ES-I3 (cell line): ENCODE data around the gene LDLRAD3.
A peak's percentile ranks its signal among the peaks of the same experiment; 100 is the strongest.

Source experiments
- H3K36me3 ChIP-seq: 2 replicates; pipeline ENCODE4 v1.6.1; 2013; ENCODE audit warnings: mild to moderate bottlenecking, low read length, control low read depth, moderate library complexity; ENCODE audit not compliant: insufficient read depth
- H3K4me1 ChIP-seq: 2 replicates; pipeline ENCODE4 v1.6.1; 2013; ENCODE audit warnings: mild to moderate bottlenecking, control low read depth, low read length; ENCODE audit not compliant: insufficient read depth
- H3K9ac ChIP-seq: 2 replicates; pipeline ENCODE4 v1.6.1; 2013; ENCODE audit warnings: low read depth, mild to moderate bottlenecking, low read length, moderate library complexity
- H3K9me3 ChIP-seq: 2 replicates; pipeline ENCODE4 v1.6.1; 2013; ENCODE audit warnings: mild to moderate bottlenecking, low read length, moderate library complexity; ENCODE audit not compliant: control insufficient read depth, insufficient read depth

Gene LDLRAD3

DNA sequence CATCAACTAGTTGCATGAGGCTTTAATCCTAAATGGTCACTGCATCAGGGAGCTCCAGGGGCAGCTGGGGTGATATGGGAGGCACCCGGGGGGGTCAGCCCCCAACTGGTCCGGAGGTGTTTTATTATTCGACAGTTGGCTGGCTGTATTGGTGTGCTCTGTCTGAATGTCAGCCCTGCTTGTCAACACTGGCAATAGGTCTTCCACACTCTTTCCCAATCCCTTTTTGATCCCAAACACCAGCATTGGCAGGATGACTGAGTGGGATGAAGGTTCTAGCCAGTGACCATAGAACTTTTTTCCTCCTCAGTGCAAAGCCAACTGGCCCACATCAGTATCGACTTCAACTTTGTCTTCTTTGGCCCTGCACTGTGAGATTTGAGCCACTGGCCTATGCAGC, 8.9 kb upstream of the LDLRAD3 start:
- Histone ChIP-seq H3K36me3 (no peaks in the 10 kb centered on the region), H3K9ac (no peak overlapping the region), H3K9me3 (no peaks in the 10 kb centered on the region), H3K4me1 (peaks cover 9% of the 10 kb centered on the region)

- Histone ChIP-seq H3K36me3 (no peaks in the 10 kb centered on the region), H3K9me3 (no peaks in the 10 kb centered on the region), H3K9ac (no peak overlapping the region), H3K4me1 (peaks cover 9% of the 10 kb centered on the region)
Observed at GRCh38 chr11:35935390-35935789, 8.5 kb upstream of the LDLRAD3 start.

DNA sequence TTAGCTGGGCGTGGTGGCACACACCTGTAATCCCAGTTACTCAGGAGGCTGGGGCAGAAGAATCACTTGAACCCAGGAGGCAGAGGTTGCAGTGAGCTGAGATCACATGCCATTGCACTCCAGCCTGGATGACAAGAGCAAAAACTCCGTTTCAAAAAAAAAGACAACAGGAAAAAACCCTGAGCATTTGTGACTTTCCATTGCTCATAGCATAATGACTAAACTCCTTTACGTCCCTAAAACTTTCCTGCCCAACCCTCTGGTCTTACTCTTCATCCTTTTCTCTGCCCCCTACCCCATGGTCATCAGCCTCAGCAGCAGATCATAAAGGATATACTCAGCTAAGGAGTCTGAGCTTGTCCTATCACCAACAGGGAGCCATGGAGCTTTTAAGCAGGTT, 6.8 kb upstream of the LDLRAD3 start:
- H3K9me3 ChIP-seq: no peaks in the 10 kb centered on the region
- H3K9ac ChIP-seq: no peak overlapping the region
- H3K4me1 ChIP-seq: peaks cover 9% of the 10 kb centered on the region
- no peaks in the 10 kb centered on the region for H3K36me3 ChIP-seq

DNA sequence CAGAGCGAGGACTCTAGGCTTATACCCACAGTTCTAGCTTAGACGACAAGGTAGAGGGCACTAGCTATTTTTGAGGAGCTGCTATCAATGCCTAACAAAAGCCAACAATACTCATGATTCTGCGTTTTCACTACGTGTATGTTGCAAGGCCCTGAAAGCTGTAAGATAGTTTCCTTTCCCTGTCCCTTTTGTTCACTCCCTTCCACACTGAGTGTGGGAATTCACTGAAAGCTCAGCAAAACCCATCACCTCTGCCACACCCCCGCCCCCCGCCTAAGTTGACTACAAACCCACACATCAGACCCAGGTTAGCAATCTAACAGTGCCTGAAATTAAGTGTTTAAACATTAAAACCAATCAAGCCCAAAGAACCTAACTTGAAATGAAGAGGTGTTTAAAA, 6.2 kb upstream of the LDLRAD3 start:
- Histone ChIP-seq H3K9ac (no peak overlapping the region), H3K36me3 (no peaks in the 10 kb centered on the region), H3K4me1 (peaks cover 9% of the 10 kb centered on the region), H3K9me3 (no peaks in the 10 kb centered on the region)

DNA sequence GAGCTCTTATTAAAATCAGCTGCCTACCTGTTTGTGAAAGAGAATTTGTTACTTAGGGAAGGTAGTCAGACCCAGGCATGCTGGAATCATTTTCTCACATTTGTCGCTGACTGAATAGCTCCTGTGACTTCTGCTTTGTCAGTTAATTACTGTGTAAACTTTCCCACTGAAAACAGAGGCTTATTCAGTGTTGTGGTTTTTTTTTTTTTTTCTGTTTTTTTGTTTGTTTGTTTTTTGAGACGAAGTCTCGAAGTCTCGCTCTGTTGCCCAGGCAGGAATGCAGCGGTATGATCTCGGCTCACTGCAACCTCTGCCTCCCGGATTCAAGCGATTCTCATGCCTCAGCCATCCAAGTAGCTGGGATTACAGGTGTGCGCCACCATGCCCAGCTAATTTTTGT, 5.6 kb upstream of the LDLRAD3 start:
- Histone ChIP-seq H3K4me1 (peaks cover 9% of the 10 kb centered on the region), H3K36me3 (no peaks in the 10 kb centered on the region), H3K9me3 (no peaks in the 10 kb centered on the region), H3K9ac (no peak overlapping the region; the same call in 1 of the 2 replicates)

GRCh38 chr11:35943309-35943708, 553 bp upstream of the LDLRAD3 start:
- Histone ChIP-seq H3K4me1 (peaks cover 19% of the 10 kb centered on the region), H3K36me3 (no peaks in the 10 kb centered on the region), H3K9me3 (no peaks in the 10 kb centered on the region), H3K9ac (peak overlapping the region; percentile 94)

GRCh38 chr11:35944503-35945136, 758 bp downstream of the LDLRAD3 start:
- Histone ChIP-seq H3K4me1 (peaks cover 25% of the 10 kb centered on the region), H3K9ac (peak overlapping the region; percentile 78), H3K36me3 (no peaks in the 10 kb centered on the region), H3K9me3 (no peaks in the 10 kb centered on the region)

- Histone ChIP-seq H3K36me3 (no peaks in the 10 kb centered on the region), H3K9ac (peak overlapping the region; percentile 78; the same call in 1 of the 2 replicates), H3K9me3 (no peaks in the 10 kb centered on the region), H3K4me1 (peaks cover 28% of the 10 kb centered on the region)
Observed at GRCh38 chr11:35945137-35945518, 1.3 kb downstream of the LDLRAD3 start.

GRCh38 chr11:35946766-35947165, 2.9 kb downstream of the LDLRAD3 start:
- Histone ChIP-seq H3K4me1 (peaks cover 28% of the 10 kb centered on the region), H3K9me3 (no peaks in the 10 kb centered on the region), H3K9ac (no peak overlapping the region), H3K36me3 (no peaks in the 10 kb centered on the region)

DNA sequence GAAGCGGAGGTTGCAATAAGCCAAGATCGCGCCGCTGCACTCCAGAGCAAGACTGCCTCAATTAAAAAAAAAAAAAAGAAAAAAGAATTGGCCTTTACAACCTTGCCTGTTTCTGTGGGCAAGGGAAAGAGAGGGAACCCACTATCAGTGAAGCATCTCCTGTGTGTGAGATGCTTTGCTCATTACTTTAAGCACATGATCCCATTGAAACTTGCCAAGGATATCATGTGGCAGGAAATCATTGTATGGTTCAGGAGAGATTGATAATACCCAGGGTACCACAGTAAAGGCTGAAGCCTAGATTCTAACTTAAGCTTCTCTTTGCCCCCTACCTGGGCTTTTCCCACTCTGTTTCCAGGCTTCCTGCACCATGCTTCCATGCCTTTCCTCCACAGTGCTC, 3.6 kb downstream of the LDLRAD3 start:
- Histone ChIP-seq H3K9ac (no peak overlapping the region), H3K9me3 (no peaks in the 10 kb centered on the region), H3K36me3 (no peaks in the 10 kb centered on the region), H3K4me1 (peaks cover 28% of the 10 kb centered on the region)

GRCh38 chr11:35949242-35949641, 5.4 kb downstream of the LDLRAD3 start:
- peaks cover 28% of the 10 kb centered on the region for H3K4me1 ChIP-seq

GRCh38 chr11:35950082-35950481, 6.2 kb downstream of the LDLRAD3 start:
- H3K4me1 ChIP-seq: peaks cover 25% of the 10 kb centered on the region
- no peak overlapping the region for H3K9ac ChIP-seq
- no peaks in the 10 kb centered on the region for H3K36me3 ChIP-seq
- no peaks in the 10 kb centered on the region for H3K9me3 ChIP-seq

More at GRCh38 chr11:35949242-35949641, 5.4 kb downstream of the LDLRAD3 start:
- Histone ChIP-seq H3K9ac (no peak overlapping the region), H3K36me3 (no peaks in the 10 kb centered on the region), H3K9me3 (no peaks in the 10 kb centered on the region)

DNA sequence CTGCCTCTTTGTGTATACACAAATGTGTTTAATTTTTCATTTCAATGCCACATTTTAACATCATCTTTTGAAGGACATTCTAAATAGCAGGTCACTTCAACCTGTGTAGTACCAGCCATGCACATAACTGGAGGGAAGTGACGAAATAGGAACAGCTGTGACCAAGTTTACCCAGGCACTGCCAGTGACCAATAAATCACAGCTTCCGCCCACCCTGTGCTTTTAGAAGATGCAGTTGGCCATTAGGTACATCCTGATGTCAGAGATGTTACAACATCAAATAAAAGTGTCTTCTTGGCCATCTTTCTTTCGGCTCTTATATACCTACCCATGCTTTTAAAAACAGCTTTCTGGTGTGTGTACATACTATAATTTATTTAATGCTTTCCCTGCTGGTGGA, 7.8 kb downstream of the LDLRAD3 start:
- Histone ChIP-seq H3K36me3 (no peaks in the 10 kb centered on the region), H3K9ac (no peak overlapping the region), H3K9me3 (no peaks in the 10 kb centered on the region), H3K4me1 (peaks cover 12% of the 10 kb centered on the region)

GRCh38 chr11:35953081-35953760, 9.4 kb downstream of the LDLRAD3 start:
- no peaks in the 10 kb centered on the region for H3K9me3 ChIP-seq
- H3K9ac ChIP-seq: no peak overlapping the region
- peaks cover 8% of the 10 kb centered on the region; the same call in 1 of the 2 replicates for H3K4me1 ChIP-seq
- H3K36me3 ChIP-seq: no peaks in the 10 kb centered on the region

- Histone ChIP-seq H3K9ac (no peak overlapping the region), H3K9me3 (no peaks in the 10 kb centered on the region), H3K4me1 (peaks cover 7% of the 10 kb centered on the region; the same call in 1 of the 2 replicates), H3K36me3 (no peaks in the 10 kb centered on the region)
Observed at GRCh38 chr11:35954205-35954604, 10.3 kb downstream of the LDLRAD3 start.
